Measurements from ENCODE around the gene ABHD12B.
"Not testable (repeated sequence)": the region's sequence is repeated elsewhere in the genome, so short reads cannot be mapped to it uniquely, and the experiment has no call there.

The ABHD12B gene

GRCh38 chr14:50897005-50897404, 25.2 kb downstream of the ABHD12B start:
- not testable (repeated sequence) for DNase-seq

- no peak for DNase-seq
These were observed 25.9 kb downstream of the ABHD12B start for GRCh38 chr14:50897658-50898175.

GRCh38 chr14:50901361-50901760, 29.5 kb downstream of the ABHD12B start:
- DNase-seq, result no peak

- no peak for DNase-seq
These were observed 32.9 kb downstream of the ABHD12B start for GRCh38 chr14:50904719-50905118.

- DNase-seq, result no peak
These were observed 34.6 kb downstream of the ABHD12B start for GRCh38 chr14:50906326-50907065.

GRCh38 chr14:50910495-50911420, 38.9 kb downstream of the ABHD12B start:
- DNase-seq, result no peak

GRCh38 chr14:50917449-50917848, 45.6 kb downstream of the ABHD12B start:
- DNase-seq, result no peak

GRCh38 chr14:50919524-50919923, 47.7 kb downstream of the ABHD12B start:
- not testable (repeated sequence) for DNase-seq

GRCh38 chr14:50920482-50921230, 48.8 kb downstream of the ABHD12B start:
- no peak for DNase-seq

GRCh38 chr14:50922803-50923202, 51.0 kb downstream of the ABHD12B start:
- no peak for DNase-seq

- no peak for DNase-seq
These were observed 52.4 kb downstream of the ABHD12B start for GRCh38 chr14:50924236-50924635.

GRCh38 chr14:50924843-50925242, 53.0 kb downstream of the ABHD12B start:
- DNase-seq, result peak; percentile 5

- no peak for DNase-seq
These were observed 55.1 kb downstream of the ABHD12B start for GRCh38 chr14:50926851-50927386.

- DNase-seq, result no peak
These were observed 56.3 kb downstream of the ABHD12B start for GRCh38 chr14:50928002-50928635.

GRCh38 chr14:50929506-50929905, 57.7 kb downstream of the ABHD12B start:
- DNase-seq, result no peak

- DNase-seq, result no peak
These were observed 59.7 kb downstream of the ABHD12B start for GRCh38 chr14:50931559-50931958.

- no peak for DNase-seq
These were observed 60.3 kb downstream of the ABHD12B start for GRCh38 chr14:50932156-50932555.

- DNase-seq, result no peak
These were observed 61.0 kb downstream of the ABHD12B start for GRCh38 chr14:50932592-50933495.

GRCh38 chr14:50935126-50936015, 63.5 kb downstream of the ABHD12B start:
- DNase-seq, result no peak

GRCh38 chr14:50936016-50936340, 64.1 kb downstream of the ABHD12B start:
- no peak for DNase-seq
